Measurements from ENCODE around the gene GMEB1.
"Not testable (repeated sequence)": the region's sequence is repeated elsewhere in the genome, so short reads cannot be mapped to it uniquely, and the experiment has no call there.

Gene GMEB1

DNA sequence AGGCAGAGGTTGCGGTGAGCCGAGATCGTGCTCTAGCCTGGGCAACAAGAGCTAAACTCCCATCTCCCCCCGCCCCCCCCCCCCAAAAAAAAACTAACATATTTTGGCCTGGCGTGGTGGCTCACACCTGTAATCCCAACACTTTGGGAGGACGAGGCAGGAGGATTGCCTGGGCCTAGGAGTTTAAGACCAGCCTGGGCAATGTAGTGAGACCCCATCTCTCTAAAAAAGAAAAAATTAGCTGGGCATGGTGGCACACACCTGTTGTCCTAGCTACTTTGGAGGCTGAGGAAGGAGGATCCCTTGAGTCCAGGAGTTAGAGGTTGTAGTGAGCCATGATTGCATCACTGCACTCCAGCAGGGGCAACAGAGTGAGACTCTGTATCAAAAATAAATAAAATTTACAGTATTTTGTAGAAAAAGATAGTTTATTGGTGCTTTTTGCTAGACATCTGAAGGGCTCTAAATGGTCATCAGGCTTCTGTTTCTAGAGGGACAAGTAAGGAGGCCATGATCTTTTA is 77.1 kb downstream of the GMEB1 start:
- no peak for DNase-seq (ENCODE audit: low spot score)
- no peak for FAIRE-seq

DNA sequence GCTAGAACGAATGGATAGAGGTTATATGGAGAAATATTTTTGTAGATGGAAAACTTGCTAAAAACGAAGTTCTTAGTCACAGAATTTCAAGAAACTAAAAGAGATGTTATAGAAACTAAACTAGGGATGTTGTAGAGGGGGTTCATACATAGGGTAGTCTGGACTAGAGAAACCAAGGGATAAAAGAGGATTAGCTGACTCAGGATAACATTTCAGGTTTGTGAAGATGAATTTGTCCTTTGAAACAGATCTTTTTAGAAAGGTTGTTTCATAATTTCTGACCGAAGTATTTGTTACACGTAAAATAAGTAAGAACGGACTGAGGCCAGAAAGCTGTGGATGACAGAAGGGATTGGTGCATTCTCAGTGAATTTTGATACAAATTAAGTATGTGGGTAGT is 81.7 kb downstream of the GMEB1 start:
- FAIRE-seq (no peak), DNase-seq (ENCODE audit: low spot score) (no peak)

DNA sequence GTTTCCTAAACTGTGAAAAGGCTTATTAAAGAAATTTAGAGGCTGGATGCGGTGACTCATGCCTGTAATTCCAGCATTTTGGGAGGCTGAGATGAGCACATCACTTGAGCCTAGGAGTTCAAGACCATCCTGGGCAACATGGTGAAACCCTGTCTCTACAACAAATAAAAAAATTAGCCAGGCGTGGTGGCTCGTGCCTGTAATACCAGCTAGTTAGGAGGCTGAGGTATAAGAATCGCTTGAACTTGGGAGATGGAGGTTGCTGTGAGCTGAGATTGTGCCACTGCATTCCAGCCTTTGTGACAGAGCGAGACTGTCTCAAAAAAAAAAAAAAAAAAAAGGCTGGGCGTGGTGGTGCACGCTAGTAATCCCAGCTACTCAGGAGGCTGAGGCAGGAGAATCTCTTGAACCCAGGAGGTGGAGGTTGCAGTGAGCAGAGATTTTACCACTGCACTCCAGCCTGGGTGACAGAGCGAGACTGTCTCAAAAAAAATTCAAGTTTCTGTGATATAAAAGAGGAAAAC is 82.2 kb downstream of the GMEB1 start:
- not testable (repeated sequence) for DNase-seq (ENCODE audit: low spot score); FAIRE-seq

DNA sequence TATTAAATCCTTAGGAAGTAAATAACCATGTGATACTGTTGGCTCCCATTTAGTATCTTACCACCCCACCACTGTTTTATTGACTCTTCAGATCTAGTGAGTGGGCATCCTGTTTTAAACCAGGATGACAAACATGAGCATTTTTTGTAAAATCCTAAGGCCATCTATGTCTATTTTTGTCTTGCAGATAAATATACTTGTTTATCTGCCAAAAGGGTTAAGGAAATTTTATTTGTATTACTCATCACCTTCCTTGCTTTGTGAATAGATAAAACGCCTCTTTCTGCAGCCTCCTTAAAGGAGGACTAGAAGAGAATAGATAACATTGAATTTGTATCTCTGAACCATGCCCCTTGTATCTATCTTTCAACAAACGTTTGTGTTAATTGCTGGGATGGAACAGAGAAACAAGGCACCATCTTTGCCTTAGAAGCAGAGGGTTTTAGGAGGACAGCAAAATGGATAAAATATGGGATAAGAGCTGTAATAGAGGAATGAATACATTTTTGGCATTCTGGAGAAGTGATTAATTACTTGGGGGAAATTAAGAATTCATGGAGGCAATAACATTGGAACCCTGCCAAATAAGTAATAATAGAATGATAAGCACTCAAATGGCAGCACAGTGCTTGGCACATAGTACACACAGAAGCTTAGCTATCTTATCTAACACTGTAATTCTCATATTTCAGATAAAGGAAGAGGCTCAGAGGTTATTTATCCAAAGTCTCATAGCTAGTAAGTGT is 82.9 kb downstream of the GMEB1 start:
- DNase-seq (ENCODE audit: low spot score) (no peak), FAIRE-seq (no peak)

DNA sequence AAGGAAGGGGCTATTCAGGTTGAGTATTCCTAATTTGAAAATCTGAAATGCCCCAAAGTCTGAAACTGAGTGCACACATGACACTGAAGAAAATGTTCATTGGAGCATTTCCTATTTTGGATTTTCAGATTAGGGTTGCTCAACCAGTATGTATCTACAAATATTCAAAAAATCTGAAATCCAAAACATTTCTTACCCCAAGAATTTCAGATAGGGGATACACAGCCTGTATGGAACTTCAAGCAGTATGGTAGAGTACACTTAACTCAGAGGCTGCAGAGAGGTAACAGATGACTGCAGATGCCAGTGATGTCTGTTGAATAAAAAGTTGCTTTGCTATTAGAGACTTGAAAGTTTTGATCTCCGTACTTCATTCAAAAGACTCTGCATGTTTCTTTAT is 87.1 kb downstream of the GMEB1 start:
- FAIRE-seq, result no peak
- DNase-seq (ENCODE audit: low spot score), result no peak

DNA sequence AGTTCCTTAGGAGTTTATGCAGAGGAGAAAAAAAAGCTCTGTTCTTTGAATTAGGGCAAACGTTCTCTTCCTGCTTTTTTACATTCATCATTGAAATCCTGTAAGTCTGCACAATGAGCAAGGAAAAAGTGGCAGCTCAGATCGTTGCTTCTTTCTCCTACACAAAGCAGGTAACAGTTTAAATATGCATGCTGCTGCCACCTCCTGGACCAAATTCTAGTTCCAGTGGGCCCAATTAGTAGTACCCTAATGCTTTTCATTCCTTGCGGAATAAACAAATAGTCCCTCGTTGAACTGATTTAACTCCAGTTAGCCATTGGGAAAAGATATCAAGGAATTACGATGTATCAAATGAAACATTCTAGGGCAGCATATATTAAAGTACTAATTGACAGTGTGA is 88.3 kb downstream of the GMEB1 start:
- DNase-seq (ENCODE audit: low spot score) (no peak), FAIRE-seq (no peak)

DNA sequence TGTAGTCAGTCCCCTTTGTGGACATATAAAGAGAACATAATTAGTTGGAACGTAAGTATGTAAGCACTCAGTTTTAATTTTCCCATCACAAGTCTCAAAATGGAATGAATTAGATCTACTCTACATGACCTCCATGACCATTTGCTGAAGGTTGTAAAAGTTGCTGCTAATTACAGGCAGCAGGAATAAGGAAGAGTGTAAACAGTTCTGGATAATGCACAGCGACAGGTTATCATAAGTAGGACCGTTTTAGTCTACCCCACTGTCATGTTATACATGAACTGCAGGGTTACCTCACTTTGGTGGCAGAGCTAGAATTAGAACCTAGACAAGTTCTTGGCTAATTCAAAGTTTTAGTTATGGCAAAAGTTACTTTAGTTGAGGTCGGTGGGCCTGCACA is 89.8 kb downstream of the GMEB1 start:
- no peak for DNase-seq (ENCODE audit: low spot score)
- FAIRE-seq, result no peak

DNA sequence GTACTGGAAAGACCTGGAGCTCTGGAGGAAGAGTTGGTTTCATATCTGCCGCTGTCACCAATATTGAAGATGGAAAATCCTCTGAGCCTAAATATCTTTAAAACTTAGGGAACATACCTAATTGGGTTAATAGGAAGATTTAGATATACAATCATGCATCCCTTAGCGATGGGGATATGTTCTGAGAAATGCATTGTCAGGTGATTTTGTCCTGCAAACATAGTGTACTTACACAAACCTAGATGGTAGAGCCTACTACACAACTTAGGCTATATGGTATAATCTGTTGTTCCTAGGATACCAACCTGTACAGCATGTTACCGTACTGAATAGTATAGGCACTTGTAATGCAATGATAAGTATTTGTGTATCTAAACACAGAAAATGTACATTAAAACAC is 90.7 kb downstream of the GMEB1 start:
- DNase-seq (ENCODE audit: low spot score) (no peak), FAIRE-seq (no peak)

DNA sequence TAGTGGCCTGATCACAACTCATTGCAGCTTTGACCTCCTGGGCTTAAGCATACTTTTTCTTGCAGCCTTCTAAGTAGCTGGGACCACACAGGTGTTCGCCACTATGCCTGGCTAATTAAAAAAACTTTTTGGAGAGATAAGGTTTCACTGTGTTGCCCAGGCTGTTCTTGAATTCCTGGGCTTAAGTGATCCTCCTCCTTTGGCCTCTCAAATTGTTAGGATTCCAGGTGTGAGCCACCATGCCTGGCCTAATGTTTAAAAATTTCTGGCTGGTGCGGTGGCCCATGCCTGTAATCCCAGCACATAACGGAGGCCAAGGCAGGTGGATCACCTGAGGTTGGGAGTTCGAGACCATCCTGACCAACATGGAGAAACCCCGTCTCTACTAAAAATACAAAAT is 92.6 kb downstream of the GMEB1 start:
- DNase-seq (ENCODE audit: low spot score), result no peak
- FAIRE-seq, result no peak

DNA sequence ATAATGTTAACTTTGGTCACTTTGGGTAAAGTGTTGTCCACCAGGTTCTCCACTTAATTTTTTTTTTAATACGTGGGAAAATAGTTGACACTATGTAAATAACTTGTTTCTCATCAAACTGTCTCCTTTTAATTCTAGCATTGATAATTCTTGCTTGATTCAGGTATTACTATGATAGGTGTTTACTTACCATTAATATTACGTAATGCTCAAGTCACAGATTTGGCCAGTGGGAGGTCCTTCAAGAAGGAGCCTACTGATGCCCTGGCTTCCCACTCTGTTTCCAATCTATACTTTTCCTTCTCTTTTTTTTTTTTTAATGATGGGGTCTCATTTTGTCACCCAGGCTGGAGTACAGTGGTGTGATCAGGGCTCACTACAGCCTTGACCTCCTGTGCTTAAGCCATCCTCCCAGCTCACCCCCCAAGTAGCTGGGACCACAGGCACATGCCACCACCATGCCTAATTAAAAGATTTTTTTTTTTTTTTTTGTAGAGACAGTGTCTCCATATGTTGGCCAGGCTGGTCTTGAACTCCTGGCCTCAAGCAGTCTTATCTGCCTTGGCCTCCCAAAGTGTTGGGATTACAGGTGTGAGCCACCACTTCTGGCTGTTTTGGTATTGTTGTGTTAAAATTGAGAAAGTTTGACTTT is 98.1 kb downstream of the GMEB1 start:
- DNase-seq (ENCODE audit: low spot score) (no peak), FAIRE-seq (no peak)

Data from urothelium cell line (cell line).